ENCODE data around the gene IRGQ.

Gene IRGQ

GRCh38 chr19:43624933-43625332 lies 29.0 kb upstream of the IRGQ start:
- H3K4me3 ChIP-seq (ENCODE audit: low read depth, low read length), result no peak overlapping the region
- TF ChIP-seq, protein P1, sequence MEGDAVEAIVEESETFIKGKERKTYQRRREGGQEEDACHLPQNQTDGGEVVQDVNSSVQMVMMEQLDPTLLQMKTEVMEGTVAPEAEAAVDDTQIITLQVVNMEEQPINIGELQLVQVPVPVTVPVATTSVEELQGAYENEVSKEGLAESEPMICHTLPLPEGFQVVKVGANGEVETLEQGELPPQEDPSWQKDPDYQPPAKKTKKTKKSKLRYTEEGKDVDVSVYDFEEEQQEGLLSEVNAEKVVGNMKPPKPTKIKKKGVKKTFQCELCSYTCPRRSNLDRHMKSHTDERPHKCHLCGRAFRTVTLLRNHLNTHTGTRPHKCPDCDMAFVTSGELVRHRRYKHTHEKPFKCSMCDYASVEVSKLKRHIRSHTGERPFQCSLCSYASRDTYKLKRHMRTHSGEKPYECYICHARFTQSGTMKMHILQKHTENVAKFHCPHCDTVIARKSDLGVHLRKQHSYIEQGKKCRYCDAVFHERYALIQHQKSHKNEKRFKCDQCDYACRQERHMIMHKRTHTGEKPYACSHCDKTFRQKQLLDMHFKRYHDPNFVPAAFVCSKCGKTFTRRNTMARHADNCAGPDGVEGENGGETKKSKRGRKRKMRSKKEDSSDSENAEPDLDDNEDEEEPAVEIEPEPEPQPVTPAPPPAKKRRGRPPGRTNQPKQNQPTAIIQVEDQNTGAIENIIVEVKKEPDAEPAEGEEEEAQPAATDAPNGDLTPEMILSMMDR (IDR thresholded peaks at IDR 0.05; ENCODE audit: insufficient read depth, low read depth, low read length, missing control alignments), result peak; percentile 34
- peak; percentile 82 for DNase-seq (ENCODE audit: low read depth)

- TF ChIP-seq, protein P1 (IDR thresholded peaks at IDR 0.05; ENCODE audit: insufficient read depth, low read depth, low read length, missing control alignments), result no peak
- H3K4me3 ChIP-seq (ENCODE audit: low read depth, low read length), result no peak overlapping the region
- no peak for DNase-seq (ENCODE audit: low read depth)
Observed at GRCh38 chr19:43623889-43624670, 28.1 kb upstream of the IRGQ start.

DNA sequence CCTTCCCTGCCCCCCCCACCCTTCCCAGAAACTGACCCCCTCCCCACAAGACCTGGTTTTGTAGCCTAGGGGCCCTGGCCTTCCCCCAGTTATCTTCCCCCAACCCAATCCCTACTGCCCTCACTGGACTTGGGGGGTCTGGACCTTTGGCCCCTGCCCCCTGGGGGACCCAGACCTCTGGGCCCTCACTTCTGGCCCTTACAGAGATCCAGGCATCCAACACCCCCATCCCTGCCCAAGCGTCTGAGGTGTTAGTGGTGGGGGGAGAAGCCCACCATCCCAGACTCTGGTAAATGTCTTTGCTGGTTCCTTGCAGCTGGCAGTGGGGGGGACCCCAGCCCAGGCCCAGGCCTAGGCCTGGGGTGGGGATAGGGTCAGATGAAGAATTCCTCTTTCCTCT lies 27.0 kb upstream of the IRGQ start:
- no peak for DNase-seq (ENCODE audit: low read depth)
- H3K4me3 ChIP-seq (ENCODE audit: low read depth, low read length), result no peak overlapping the region
- TF ChIP-seq, protein P1 (IDR thresholded peaks at IDR 0.05; ENCODE audit: insufficient read depth, low read depth, low read length, missing control alignments), result no peak

DNA sequence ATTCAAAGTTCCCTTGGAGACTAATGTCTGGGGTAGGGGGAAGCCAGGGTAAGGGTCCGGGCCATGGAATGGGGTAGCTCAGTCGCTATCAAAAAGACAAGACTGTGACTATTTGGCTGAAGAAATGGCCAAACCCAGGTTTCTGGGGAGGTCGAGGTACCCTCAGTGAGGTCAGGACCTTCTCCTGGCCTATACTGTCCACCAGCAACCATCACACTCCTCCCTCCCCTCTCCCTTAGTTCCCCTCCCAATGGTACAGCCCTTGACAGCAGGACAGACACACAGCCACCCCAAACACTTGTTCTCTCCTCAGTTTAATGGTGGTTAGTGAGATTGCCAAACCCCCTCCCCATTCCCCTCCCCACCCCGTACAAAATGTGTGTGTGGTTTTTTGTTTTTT lies 26.1 kb upstream of the IRGQ start:
- H3K4me3 ChIP-seq (ENCODE audit: low read depth, low read length), result no peak overlapping the region
- TF ChIP-seq, protein P1 (IDR thresholded peaks at IDR 0.05; ENCODE audit: insufficient read depth, low read depth, low read length, missing control alignments), result no peak
- DNase-seq (ENCODE audit: low read depth), result no peak

DNA sequence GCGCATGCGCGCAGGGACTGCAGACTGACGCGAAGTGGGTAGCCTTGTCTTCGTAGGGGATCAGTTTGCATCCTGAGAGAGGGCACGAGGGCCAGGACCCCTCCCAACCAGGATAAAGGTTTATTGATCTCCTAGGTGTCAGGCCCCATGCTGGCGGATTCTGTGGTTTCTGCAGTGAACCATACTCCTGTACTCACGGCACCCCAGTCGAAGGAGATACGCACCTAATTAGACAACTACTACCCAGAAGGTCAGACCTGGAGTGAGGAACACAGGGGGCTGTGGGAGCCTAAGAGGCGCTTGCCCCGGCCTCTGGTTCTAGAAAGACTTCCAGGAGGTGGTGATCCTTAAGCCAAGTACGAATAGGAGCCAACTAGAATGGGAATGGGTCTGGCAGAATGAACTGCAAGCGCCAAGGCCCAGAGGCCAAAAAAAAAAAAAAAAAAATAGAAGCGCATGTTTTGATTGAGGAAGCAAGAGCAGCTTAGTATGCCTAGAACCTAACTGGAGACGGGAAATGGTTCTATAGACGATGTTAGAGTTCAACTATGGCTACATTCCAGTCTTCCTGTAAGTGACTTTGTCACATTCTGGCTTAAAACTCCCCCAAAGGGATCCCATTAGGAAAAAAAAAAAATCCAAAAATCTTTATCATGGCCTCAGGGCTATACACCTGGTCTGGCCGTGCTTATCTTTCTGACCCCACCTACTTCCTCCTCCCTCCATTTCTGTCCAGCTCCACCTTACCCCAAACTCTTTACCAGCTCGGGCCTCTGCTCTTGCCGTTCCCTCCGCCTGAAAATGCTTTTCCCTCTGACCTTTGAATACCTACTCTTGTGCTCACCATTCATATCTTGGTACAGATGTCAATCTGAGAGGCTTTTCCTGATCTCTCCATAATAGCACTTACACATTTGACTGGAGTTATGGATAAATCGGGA lies 24.4 kb upstream of the IRGQ start:
- peak overlapping the region; percentile 69 for H3K4me3 ChIP-seq (ENCODE audit: low read depth, low read length)
- no peak for DNase-seq (ENCODE audit: low read depth)
- TF ChIP-seq, protein P1 (IDR thresholded peaks at IDR 0.05; ENCODE audit: insufficient read depth, low read depth, low read length, missing control alignments), result no peak

- TF ChIP-seq, protein P1 (IDR thresholded peaks at IDR 0.05; ENCODE audit: insufficient read depth, low read depth, low read length, missing control alignments), result no peak
- DNase-seq (ENCODE audit: low read depth), result peak; percentile 96
- peak within 1 kb of the TSS; percentile 69 for H3K4me3 ChIP-seq (ENCODE audit: low read depth, low read length)
Observed at GRCh38 chr19:43619262-43620060, 23.5 kb upstream of the IRGQ start, which contains the start of gene ZNF428. TSS of gene ZNF428 (minus strand) at chr19:43619629. CDS start at chr19:43614304, 5,325 bp downstream.

Data from GM12865 (cell line).